Right renal cortex interstitium (tissue), 3 donors: ENCODE measurements around the gene PLCB1. TPM values are rescaled to one million over a fixed set of nuclear protein-coding genes. Genes with fewer than 3 reads are reported as not detected.
"Not testable (repeated sequence)": the region's sequence is repeated elsewhere in the genome, so short reads cannot be mapped to it uniquely, and the experiment has no call there.

Source experiments
- DNase-seq, 3 donors: peaks; one replicate each; pipeline ENCODE4 v3.0.0-alpha.2; 2013; ENCODE audit warnings: low read depth in 3 of 3, low spot score in 2 of 3
- polyA plus RNA-seq, 3 donors: library from polyadenylated mRNA; unstranded; fragments of 120-200 nt; gene quantifications; one replicate each; pipeline ENCODE4 v1.2.1, GENCODE V29; 2013; ENCODE audit not compliant: insufficient read length in 3 of 3

The PLCB1 gene
- polyA plus RNA-seq, 3 donors: 42.8 to 54.2 (median 51.5) TPM

GRCh38 chr20:8326899-8327298, 194.8 kb downstream of the PLCB1 start:
- no peak for DNase-seq

- DNase-seq: no peak
Observed at GRCh38 chr20:8328189-8328588, 196.1 kb downstream of the PLCB1 start.

GRCh38 chr20:8330319-8330784, 198.3 kb downstream of the PLCB1 start:
- DNase-seq: no peak

- no peak for DNase-seq
Observed at GRCh38 chr20:8330785-8331695, 199.0 kb downstream of the PLCB1 start.

- DNase-seq: no peak
Observed at GRCh38 chr20:8331740-8332412, 199.8 kb downstream of the PLCB1 start.

- DNase-seq: no peak
Observed at GRCh38 chr20:8334641-8335040, 202.6 kb downstream of the PLCB1 start.

- no peak for DNase-seq
Observed at GRCh38 chr20:8335059-8335458, 203.0 kb downstream of the PLCB1 start.

GRCh38 chr20:8335495-8336195, 203.6 kb downstream of the PLCB1 start:
- DNase-seq: no peak

GRCh38 chr20:8339349-8339748, 207.3 kb downstream of the PLCB1 start:
- no peak for DNase-seq

- DNase-seq: no peak
Observed at GRCh38 chr20:8342391-8342790, 210.3 kb downstream of the PLCB1 start.

- no peak for DNase-seq
Observed at GRCh38 chr20:8344106-8344505, 212.0 kb downstream of the PLCB1 start.

GRCh38 chr20:8344631-8345030, 212.6 kb downstream of the PLCB1 start:
- no peak for DNase-seq

- DNase-seq: no peak
Observed at GRCh38 chr20:8346700-8347270, 214.7 kb downstream of the PLCB1 start.

- not testable (repeated sequence) for DNase-seq
Observed at GRCh38 chr20:8350225-8350624, 218.2 kb downstream of the PLCB1 start.

GRCh38 chr20:8352486-8352885, 220.4 kb downstream of the PLCB1 start:
- no peak for DNase-seq

GRCh38 chr20:8353512-8353911, 221.4 kb downstream of the PLCB1 start:
- no peak for DNase-seq

- no peak for DNase-seq
Observed at GRCh38 chr20:8355453-8355852, 223.4 kb downstream of the PLCB1 start.

- DNase-seq: no peak
Observed at GRCh38 chr20:8356806-8357205, 224.7 kb downstream of the PLCB1 start.

GRCh38 chr20:8357703-8358102, 225.6 kb downstream of the PLCB1 start:
- no peak for DNase-seq

GRCh38 chr20:8360035-8360434, 228.0 kb downstream of the PLCB1 start:
- no peak for DNase-seq
